HEK293 (cell line): Measurements from ENCODE around the gene SH2D7.

ENCODE experiments used
- CTCF ChIA-PET: fragments of 350-600 bp; formaldehyde crosslinking; extraction: SDS; loops from one replicate; lab custom pipeline; 2021; ENCODE audit warnings: antibody characterized with exemption; lab: Yijun Ruan, JAX
- POLR2A ChIA-PET: fragments of 300-600 bp; formaldehyde crosslinking; extraction: SDS; loops from one replicate; lab custom pipeline; 2020; ENCODE audit warnings: antibody characterized with exemption, inconsistent platforms; lab: Yijun Ruan, JAX
- H3K27ac ChIP-seq: fragments of 200-500 bp; sonication (Bioruptor generic); 2 replicates; pipeline ENCODE4 v1.5.1; 2014; ENCODE audit warnings: low read depth, low read length, control low read depth, inconsistent platforms; ENCODE audit errors: extremely low read depth
- H3K36me3 ChIP-seq, 2 experiments: fragments of 200-500 bp in 1 of 2; sonication (Bioruptor generic) in 1 of 2; 1 replicate in 1 of 2; 2 replicates in 1 of 2; pipeline ENCODE4 v1.5.1; 2014 to 2017; ENCODE audit warnings: inconsistent platforms in 2 of 2, low read length in 2 of 2; ENCODE audit not compliant: control insufficient read depth in 2 of 2, insufficient read depth in 1 of 2
- H3K4me1 ChIP-seq: fragments of 200-500 bp; sonication (Bioruptor generic); 2 replicates; pipeline ENCODE4 v1.5.1; 2014; ENCODE audit warnings: mild to moderate bottlenecking, low read length, inconsistent platforms; ENCODE audit not compliant: control insufficient read depth, insufficient read depth
- H3K4me3 ChIP-seq: 2 replicates; pipeline ENCODE4 v1.5.1; 2011; ENCODE audit warnings: low read depth, mild to moderate bottlenecking, control low read depth, low read length, moderate library complexity
- H3K9me3 ChIP-seq: fragments of 200-500 bp; sonication (Bioruptor generic); 2 replicates; pipeline ENCODE4 v1.5.1; 2014; ENCODE audit warnings: low read depth, low read length, inconsistent platforms; ENCODE audit not compliant: control insufficient read depth, insufficient read depth
- FEZF1 ChIP-seq: fragments of 450-650 bp; formaldehyde crosslinking; IDR thresholded peaks from 2 replicates; pipeline ENCODE4 v1.5.1; 2016; ENCODE audit warnings: missing biosample characterization, missing genetic modification characterization
- GLIS2 ChIP-seq: fragments of 450-650 bp; formaldehyde crosslinking; IDR thresholded peaks from 2 replicates; pipeline ENCODE4 v1.5.1; 2016; ENCODE audit warnings: missing biosample characterization, missing genetic modification characterization
- MEIS1 ChIP-seq: sonication (generic); formaldehyde crosslinking; IDR thresholded peaks from 2 replicates; pipeline ENCODE4 v1.8.1; 2022; ENCODE audit warnings: missing genetic modification reagents, mild to moderate bottlenecking, borderline replicate concordance
- OSR2 ChIP-seq: fragments of 450-650 bp; formaldehyde crosslinking; IDR thresholded peaks from 2 replicates; pipeline ENCODE4 v1.5.1; 2016; ENCODE audit warnings: missing biosample characterization, missing genetic modification characterization
- REST ChIP-seq: fragments of 450-650 bp; formaldehyde crosslinking; IDR thresholded peaks from 2 replicates; pipeline ENCODE4 v1.5.1; 2016; ENCODE audit warnings: missing biosample characterization, missing genetic modification characterization
- SCRT2 ChIP-seq: fragments of 450-650 bp; formaldehyde crosslinking; IDR thresholded peaks from 2 replicates; pipeline ENCODE4 v1.5.1; 2016; ENCODE audit warnings: missing biosample characterization, missing genetic modification characterization
- SETDB1 ChIP-seq: IDR thresholded peaks from one replicate; pipeline ENCODE4 v1.6.1; 2017; ENCODE audit warnings: mild to moderate bottlenecking, low read length, moderate library complexity, mixed read lengths; ENCODE audit not compliant: insufficient read length
- ZBTB8A ChIP-seq: fragments of 450-650 bp; formaldehyde crosslinking; IDR thresholded peaks from 2 replicates; pipeline ENCODE4 v1.5.1; 2016; ENCODE audit warnings: missing biosample characterization, missing genetic modification characterization
- ZNF214 ChIP-seq: fragments of 450-650 bp; formaldehyde crosslinking; IDR thresholded peaks from 2 replicates; pipeline ENCODE4 v1.5.1; 2017; ENCODE audit warnings: missing biosample characterization, mild to moderate bottlenecking, missing genetic modification characterization, borderline replicate concordance
- ZNF366 ChIP-seq: fragments of 450-650 bp; formaldehyde crosslinking; conservative IDR thresholded peaks from 2 replicates; pipeline ENCODE4 v1.5.1; 2016; ENCODE audit warnings: missing biosample characterization, missing genetic modification characterization
- ZNF391 ChIP-seq: fragments of 450-650 bp; formaldehyde crosslinking; IDR thresholded peaks from 2 replicates; pipeline ENCODE4 v1.5.1; 2016; ENCODE audit warnings: low read depth, missing biosample characterization, missing genetic modification characterization, borderline replicate concordance
- ZNF423 ChIP-seq: fragments of 450-650 bp; formaldehyde crosslinking; IDR thresholded peaks from 2 replicates; pipeline ENCODE4 v1.5.1; 2016; ENCODE audit warnings: missing biosample characterization, missing genetic modification characterization
- ZNF48 ChIP-seq: fragments of 450-650 bp; formaldehyde crosslinking; IDR thresholded peaks from 2 replicates; pipeline ENCODE4 v1.5.1; 2016; ENCODE audit warnings: missing biosample characterization, missing genetic modification characterization
- ZNF560 ChIP-seq: fragments of 450-650 bp; formaldehyde crosslinking; IDR thresholded peaks from 2 replicates; pipeline ENCODE4 v1.5.1; 2017; ENCODE audit warnings: missing biosample characterization, missing genetic modification characterization, borderline replicate concordance
- ZNF571 ChIP-seq: fragments of 450-650 bp; formaldehyde crosslinking; IDR thresholded peaks from 2 replicates; pipeline ENCODE4 v1.5.0; 2017; ENCODE audit warnings: missing biosample characterization, missing genetic modification characterization
- ZNF624 ChIP-seq: fragments of 450-650 bp; formaldehyde crosslinking; IDR thresholded peaks from 2 replicates; pipeline ENCODE4 v1.5.1; 2017; ENCODE audit warnings: missing biosample characterization, missing genetic modification characterization
- ZNF629 ChIP-seq: fragments of 450-650 bp; formaldehyde crosslinking; IDR thresholded peaks from 2 replicates; pipeline ENCODE4 v1.5.1; 2017; ENCODE audit warnings: missing biosample characterization, missing genetic modification characterization
- ZSCAN16 ChIP-seq: fragments of 450-650 bp; formaldehyde crosslinking; IDR thresholded peaks from 2 replicates; pipeline ENCODE4 v1.5.1; 2016; ENCODE audit warnings: missing biosample characterization, missing genetic modification characterization
- TF ChIP-seq, protein P1 (sequence below): IDR thresholded peaks from 2 replicates; pipeline ENCODE4 v1.6.1; 2011; ENCODE audit warnings: mild to moderate bottlenecking, low read depth, low read length, borderline replicate concordance

SH2D7 gene

GRCh38 chr15:78058401-78058935 is 33.9 kb upstream of the SH2D7 start (continued):
- TF ChIP-seq REST (tag by site-specific recombination) (no peak), OSR2 (tag by site-specific recombination) (no peak), SETDB1 (no peak), ZNF624 (tag by site-specific recombination) (no peak), ZNF48 (tag by site-specific recombination) (no peak), ZNF423 (tag by site-specific recombination) (no peak), ZNF571 (tag by site-specific recombination) (no peak), GLIS2 (tag by site-specific recombination) (no peak), FEZF1 (no peak)

GRCh38 chr15:78059110-78059839 is 33.1 kb upstream of the SH2D7 start:
- Histone ChIP-seq H3K4me1 (peaks cover 21% of the 10 kb centered on the region), H3K36me3 (no peaks in the 10 kb centered on the region; a peak in 1 of 3 replicates), H3K4me3 (no peak overlapping the region), H3K27ac (no peak overlapping the region), H3K9me3 (no peaks in the 10 kb centered on the region)
- ChIA-PET POLR2A (interaction anchor here (0.8 kb wide), 1 partner anchor 9 kb away, joined by 3 read pairs; no protein-coding TSS in a partner anchor), CTCF (interaction anchor here (0.6 to 1.5 kb wide), 5 partner anchors 16 to 149 kb away, joined by 3 to 4 read pairs (median 3); no protein-coding TSS in a partner anchor)
- TF ChIP-seq ZNF391 (tag by site-specific recombination) (no peak), SCRT2 (peak; percentile 70), ZNF214 (tag by site-specific recombination) (no peak), MEIS1 (no peak), ZNF366 (tag by site-specific recombination) (no peak), ZNF629 (tag by site-specific recombination) (no peak), ZSCAN16 (tag by site-specific recombination) (no peak)
- TF ChIP-seq, protein P1, sequence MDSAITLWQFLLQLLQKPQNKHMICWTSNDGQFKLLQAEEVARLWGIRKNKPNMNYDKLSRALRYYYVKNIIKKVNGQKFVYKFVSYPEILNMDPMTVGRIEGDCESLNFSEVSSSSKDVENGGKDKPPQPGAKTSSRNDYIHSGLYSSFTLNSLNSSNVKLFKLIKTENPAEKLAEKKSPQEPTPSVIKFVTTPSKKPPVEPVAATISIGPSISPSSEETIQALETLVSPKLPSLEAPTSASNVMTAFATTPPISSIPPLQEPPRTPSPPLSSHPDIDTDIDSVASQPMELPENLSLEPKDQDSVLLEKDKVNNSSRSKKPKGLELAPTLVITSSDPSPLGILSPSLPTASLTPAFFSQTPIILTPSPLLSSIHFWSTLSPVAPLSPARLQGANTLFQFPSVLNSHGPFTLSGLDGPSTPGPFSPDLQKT = no peak

GRCh38 chr15:78060232-78060631 is 32.1 kb upstream of the SH2D7 start:
- Histone ChIP-seq H3K4me1 (peaks cover 24% of the 10 kb centered on the region), H3K27ac (no peak overlapping the region), H3K4me3 (no peak overlapping the region), H3K36me3 (no peaks in the 10 kb centered on the region; a peak in 1 of 3 replicates), H3K9me3 (no peaks in the 10 kb centered on the region)
- POLR2A ChIA-PET = no interaction called here
- CTCF ChIA-PET = interaction anchor here (1.2 to 1.5 kb wide), 2 partner anchors 53 to 150 kb away, joined by 3 read pairs; no protein-coding TSS in a partner anchor
- peak; percentile 20; the same call in 1 of the 2 replicates for TF ChIP-seq ZBTB8A
- TF ChIP-seq ZNF560 (tag by site-specific recombination) = no peak
